ENCODE results near the gene KXD1.
"Not testable (repeated sequence)": the region's sequence is repeated elsewhere in the genome, so short reads cannot be mapped to it uniquely, and the experiment has no call there.

KXD1 gene

DNA sequence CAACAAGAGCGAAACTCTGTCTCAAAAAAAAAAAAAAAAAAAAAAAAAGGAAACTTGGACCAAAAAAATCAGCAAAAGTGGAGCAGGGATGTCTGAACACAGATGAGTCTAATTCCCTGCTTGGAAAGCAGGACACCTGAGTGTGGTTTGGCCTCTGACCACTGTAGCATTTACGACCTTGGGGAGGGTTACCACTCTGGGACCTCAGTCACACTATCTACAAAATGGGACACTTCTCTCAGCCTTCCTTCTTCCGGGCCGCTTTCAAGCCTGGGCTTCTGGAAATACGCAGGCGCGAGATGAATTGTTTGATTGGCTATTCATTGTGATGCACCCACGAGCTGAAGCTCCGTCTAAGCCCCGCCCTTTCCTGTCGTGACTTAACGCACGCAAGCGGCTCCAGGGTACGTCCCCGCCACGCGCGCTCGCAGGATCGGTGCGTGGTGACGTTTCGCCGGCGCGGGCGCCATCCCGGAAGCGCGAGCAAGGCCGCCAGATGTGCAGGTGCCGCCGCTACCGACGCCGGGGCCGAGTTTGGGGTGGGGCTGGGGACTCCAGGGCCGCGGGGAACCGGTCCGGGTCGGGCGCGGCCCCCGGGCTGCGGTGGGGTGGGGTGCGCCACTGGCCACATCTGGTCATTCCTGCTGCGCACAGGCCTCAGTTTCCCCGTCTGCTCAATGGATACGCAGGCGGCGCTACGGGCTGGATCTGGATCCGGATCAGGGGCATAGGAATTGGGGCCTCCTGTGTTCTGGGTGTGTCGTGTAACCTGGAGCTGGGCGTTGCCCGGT, at the start of gene KXD1:
Gene KXD1 (plus strand): TSS at position 460 of the 791 bp plus-strand sequence. CDS start 4,187 bp downstream, outside the sequence.
- peak; percentile 94 to 98 for DNase-seq (ENCODE audit: low read depth in 2 of 2)

GRCh38 chr19:18508585-18508984, 49.1 kb upstream of the KXD1 start:
- no peak for DNase-seq (ENCODE audit: low read depth in 2 of 2)

- no peak for DNase-seq (ENCODE audit: low read depth in 2 of 2)
Observed at GRCh38 chr19:18510216-18510615, 47.5 kb upstream of the KXD1 start.

DNA sequence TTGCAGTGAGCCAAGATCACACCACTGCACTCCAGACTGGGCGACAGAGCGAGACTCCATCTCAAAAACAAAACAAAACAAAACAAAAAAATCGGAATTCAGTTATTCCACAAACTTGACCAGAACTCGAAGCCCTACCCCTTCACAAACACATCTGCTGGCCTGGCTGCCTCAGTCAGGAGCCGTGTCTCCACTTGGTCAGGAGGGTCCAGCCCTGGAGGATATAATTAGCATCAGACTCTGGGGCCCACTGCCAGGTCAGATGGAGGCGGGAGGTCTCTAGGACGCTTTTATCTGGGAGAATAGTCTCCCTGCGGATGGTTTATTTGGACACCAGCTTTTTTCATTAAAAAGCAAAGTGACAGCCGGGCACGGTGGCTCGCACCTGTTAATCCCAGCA, 43.8 kb upstream of the KXD1 start:
- DNase-seq (ENCODE audit: low read depth in 2 of 2): no peak

GRCh38 chr19:18514800-18515682, 42.6 kb upstream of the KXD1 start:
- no peak for DNase-seq (ENCODE audit: low read depth in 2 of 2)

- no peak for DNase-seq (ENCODE audit: low read depth in 2 of 2)
Observed at GRCh38 chr19:18515959-18516358, 41.7 kb upstream of the KXD1 start.

- DNase-seq (ENCODE audit: low read depth in 2 of 2): no peak
Observed at GRCh38 chr19:18517606-18518005, 40.1 kb upstream of the KXD1 start.

DNA sequence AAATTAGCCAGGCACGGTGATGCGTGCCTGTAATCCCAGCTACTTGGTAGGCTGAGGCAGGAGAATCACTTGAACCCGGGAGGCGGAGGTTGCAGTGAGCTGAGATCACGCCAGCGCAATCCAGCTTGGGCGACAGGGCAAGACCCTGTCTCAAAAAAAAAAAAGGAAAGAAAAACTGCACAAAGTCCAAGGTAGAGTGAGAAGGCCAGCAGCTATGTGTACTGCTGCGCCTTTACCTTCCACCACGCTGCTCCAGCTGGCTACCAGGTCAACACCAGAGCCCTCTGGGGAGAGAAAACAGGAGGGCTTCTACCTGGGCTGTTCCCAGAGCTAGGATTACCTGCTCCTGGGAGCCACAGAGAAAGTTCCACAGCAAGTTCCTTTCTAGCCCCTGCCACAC, 39.0 kb upstream of the KXD1 start:
- DNase-seq (ENCODE audit: low read depth in 2 of 2): no peak

- no peak for DNase-seq (ENCODE audit: low read depth in 2 of 2)
Observed at GRCh38 chr19:18519962-18520847, 37.5 kb upstream of the KXD1 start.

GRCh38 chr19:18520848-18521691, 36.6 kb upstream of the KXD1 start:
- DNase-seq (ENCODE audit: low read depth in 2 of 2): no peak

- DNase-seq (ENCODE audit: low read depth in 2 of 2): no peak
Observed at GRCh38 chr19:18521692-18522123, 36.0 kb upstream of the KXD1 start, which contains the start of gene ELL. ELL (minus strand) TSS chr19:18522070; CDS start chr19:18522055, 15 bp downstream.

GRCh38 chr19:18522124-18522861, 35.4 kb upstream of the KXD1 start:
- peak; percentile 100 for DNase-seq (ENCODE audit: low read depth in 2 of 2)

GRCh38 chr19:18522862-18523440, 34.7 kb upstream of the KXD1 start:
- DNase-seq (ENCODE audit: low read depth in 2 of 2): not testable (repeated sequence)

DNA sequence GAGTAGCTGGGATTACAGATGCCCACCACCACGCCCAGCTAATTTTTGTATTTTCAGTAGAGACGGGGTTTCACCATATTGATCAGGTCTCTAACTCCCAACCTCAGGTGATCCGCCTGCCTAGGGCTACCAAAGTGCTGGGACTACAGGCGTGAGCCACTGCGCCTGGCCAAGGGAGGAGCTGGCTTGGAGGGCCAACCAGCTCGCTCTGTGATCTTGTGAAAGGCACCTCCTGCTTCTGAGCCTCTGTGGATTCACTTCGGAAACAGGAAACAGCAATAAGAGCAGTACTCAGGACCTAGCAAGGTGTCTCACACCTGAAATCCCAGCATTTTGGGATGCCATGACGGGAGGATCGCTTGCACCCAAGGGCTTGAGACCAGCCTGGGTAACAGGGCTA, 33.8 kb upstream of the KXD1 start:
- DNase-seq (ENCODE audit: low read depth in 2 of 2): no peak

- no peak for DNase-seq (ENCODE audit: low read depth in 2 of 2)
Observed at GRCh38 chr19:18526316-18526715, 31.4 kb upstream of the KXD1 start.

- no peak for DNase-seq (ENCODE audit: low read depth in 2 of 2)
Observed at GRCh38 chr19:18529782-18530181, 27.9 kb upstream of the KXD1 start.

DNA sequence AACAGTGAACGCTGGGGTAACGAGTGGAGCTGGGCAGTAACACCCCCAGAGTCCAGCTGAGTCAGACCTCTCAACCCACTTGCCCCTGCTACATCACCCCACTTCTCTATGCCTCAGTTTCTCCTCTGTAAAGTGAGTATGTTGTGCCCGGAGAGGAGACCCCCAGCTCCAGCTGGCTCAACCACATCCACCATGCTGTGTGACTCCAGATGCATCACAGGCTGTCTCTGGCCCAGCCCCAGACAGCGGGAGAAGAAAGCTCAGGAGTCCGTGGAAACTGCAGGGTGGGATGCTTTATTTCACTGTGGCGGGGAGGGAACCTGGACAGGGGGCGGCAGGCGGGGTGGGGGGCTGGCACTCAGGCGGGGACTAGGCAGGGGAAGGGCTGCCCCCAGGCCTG, 26.2 kb upstream of the KXD1 start:
- no peak for DNase-seq (ENCODE audit: low read depth in 2 of 2)

DNA sequence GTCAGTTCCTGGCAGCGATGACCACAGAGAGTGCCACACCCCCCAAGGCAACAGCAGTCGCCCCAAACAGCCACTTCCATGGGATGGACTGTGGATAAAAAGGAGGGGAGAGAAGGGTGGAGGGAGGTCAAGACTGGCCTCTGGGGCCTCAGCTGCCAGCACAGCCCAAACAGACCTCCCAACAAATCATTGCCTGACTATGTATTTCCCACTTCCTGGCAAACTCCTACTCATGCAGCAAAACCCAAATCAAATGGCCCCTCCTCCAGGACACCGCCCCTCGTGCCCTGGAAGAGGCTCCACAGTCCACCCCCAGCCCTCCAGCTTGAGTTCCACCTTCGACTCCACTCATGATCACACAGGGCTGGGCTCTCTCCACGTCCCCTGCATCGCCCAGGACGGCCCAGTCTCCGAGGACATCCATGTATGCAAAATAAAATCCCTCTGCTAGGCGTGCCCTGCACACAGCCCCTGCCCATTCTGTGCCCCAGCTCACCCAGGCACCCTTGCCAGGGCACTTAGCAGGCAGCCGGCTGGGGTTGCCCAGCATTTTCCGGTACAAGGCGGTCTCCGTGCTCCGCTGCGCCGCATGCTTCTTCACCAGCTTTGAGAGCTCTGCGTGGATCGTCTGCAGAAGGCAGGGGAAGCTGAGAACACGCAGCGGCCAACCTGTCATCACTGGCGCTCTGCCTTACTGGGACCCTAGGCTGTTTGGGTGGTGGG, 25.3 kb upstream of the KXD1 start:
- no peak for DNase-seq (ENCODE audit: low read depth in 2 of 2)

- no peak for DNase-seq (ENCODE audit: low read depth in 2 of 2)
Observed at GRCh38 chr19:18533058-18533457, 24.6 kb upstream of the KXD1 start.

Measured in stimulated activated CD8-positive, alpha-beta memory T cell treated with anti-CD3 and anti-CD28 coated beads, Interleukin-15, amount 100 ng/mL, for 4 hours (primary cell).